ENCODE measurements around the gene SHPK. TPM values are rescaled to one million over a fixed set of nuclear protein-coding genes. Genes with fewer than 3 reads are reported as not detected.

The SHPK gene
- total RNA-seq, 1 donor from 2014 or later: 22.0 TPM

DNA sequence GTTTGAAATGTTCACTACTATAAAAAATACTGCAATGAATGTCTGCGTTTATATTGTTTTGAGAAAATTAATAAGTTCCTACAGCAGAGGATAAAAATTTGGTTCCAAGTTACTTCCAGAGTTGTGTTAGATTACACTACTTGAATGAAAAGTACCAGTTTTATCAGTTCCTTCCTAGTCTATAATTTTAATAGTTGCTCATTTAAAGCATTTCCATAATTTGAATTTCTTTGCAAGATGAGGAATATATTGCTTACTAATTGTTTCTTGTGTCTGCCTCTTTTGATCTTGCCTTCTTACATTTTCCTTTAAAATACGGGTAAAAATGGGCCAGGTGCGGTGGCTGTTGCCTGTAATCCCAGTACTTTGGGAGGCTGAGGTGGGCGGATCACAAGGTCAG is 36.5 kb upstream of the SHPK start:
- Mint-ChIP-seq H3K9me3 (ENCODE audit: low read depth) (no peaks in the 10 kb centered on the region), H3K27ac (no peak overlapping the region), H3K4me3 (ENCODE audit: low read depth) (no peak overlapping the region), H3K27me3 (peaks cover 9% of the 10 kb centered on the region), H3K36me3 (ENCODE audit: insufficient read depth) (peaks cover 3% of the 10 kb centered on the region), H3K4me1 (ENCODE audit: low read depth) (peaks cover 6% of the 10 kb centered on the region)
- TF ChIP-seq, protein P1, sequence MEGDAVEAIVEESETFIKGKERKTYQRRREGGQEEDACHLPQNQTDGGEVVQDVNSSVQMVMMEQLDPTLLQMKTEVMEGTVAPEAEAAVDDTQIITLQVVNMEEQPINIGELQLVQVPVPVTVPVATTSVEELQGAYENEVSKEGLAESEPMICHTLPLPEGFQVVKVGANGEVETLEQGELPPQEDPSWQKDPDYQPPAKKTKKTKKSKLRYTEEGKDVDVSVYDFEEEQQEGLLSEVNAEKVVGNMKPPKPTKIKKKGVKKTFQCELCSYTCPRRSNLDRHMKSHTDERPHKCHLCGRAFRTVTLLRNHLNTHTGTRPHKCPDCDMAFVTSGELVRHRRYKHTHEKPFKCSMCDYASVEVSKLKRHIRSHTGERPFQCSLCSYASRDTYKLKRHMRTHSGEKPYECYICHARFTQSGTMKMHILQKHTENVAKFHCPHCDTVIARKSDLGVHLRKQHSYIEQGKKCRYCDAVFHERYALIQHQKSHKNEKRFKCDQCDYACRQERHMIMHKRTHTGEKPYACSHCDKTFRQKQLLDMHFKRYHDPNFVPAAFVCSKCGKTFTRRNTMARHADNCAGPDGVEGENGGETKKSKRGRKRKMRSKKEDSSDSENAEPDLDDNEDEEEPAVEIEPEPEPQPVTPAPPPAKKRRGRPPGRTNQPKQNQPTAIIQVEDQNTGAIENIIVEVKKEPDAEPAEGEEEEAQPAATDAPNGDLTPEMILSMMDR (IDR thresholded peaks at IDR 0.05; ENCODE audit: unreplicated experiment): no peak
- DNase-seq (ENCODE audit: low spot score, unreplicated experiment): no peak

DNA sequence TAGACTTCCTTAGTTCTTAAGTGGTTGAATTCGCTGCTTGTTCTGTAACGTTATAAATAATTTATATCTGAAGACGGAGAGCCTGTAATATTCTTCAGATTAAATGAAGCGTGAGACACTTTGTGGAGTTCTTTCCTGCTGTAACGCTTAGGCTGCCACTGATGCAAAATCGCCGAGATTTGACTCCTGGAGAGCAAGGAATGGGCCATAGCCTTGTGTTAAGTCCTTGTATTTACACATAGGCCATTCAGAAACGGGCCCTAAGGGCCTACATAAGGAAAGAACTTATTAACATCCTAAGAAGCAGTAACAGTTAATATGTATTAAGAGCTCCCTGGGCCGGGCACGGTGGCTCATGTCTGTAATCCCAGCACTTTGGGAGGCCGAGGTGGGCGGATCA is 33.5 kb upstream of the SHPK start:
- Mint-ChIP-seq H3K4me1 (ENCODE audit: low read depth) (peaks cover 17% of the 10 kb centered on the region), H3K36me3 (ENCODE audit: insufficient read depth) (peaks cover 3% of the 10 kb centered on the region), H3K9me3 (ENCODE audit: low read depth) (no peaks in the 10 kb centered on the region), H3K27ac (peak overlapping the region; percentile 98), H3K27me3 (peaks cover 3% of the 10 kb centered on the region), H3K4me3 (ENCODE audit: low read depth) (peak overlapping the region; percentile 96)
- TF ChIP-seq, protein P1 (IDR thresholded peaks at IDR 0.05; ENCODE audit: unreplicated experiment): no peak
- DNase-seq (ENCODE audit: low spot score, unreplicated experiment): no peak

DNA sequence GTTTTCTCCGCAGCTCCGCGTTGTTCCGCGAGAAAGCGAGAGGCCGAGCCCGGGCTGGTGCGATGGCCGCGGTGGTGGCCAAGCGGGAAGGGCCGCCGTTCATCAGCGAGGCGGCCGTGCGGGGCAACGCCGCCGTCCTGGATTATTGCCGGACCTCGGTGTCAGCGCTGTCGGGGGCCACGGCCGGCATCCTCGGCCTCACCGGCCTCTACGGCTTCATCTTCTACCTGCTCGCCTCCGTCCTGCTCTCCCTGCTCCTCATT is 33.0 kb upstream of the SHPK start:
- Mint-ChIP-seq H3K4me1 (ENCODE audit: low read depth) (peaks cover 17% of the 10 kb centered on the region), H3K9me3 (ENCODE audit: low read depth) (no peaks in the 10 kb centered on the region), H3K27ac (peak overlapping the region; percentile 98), H3K36me3 (ENCODE audit: insufficient read depth) (peaks cover 5% of the 10 kb centered on the region), H3K4me3 (ENCODE audit: low read depth) (peak overlapping the region; percentile 96), H3K27me3 (no peaks in the 10 kb centered on the region)
- no peak for DNase-seq (ENCODE audit: low spot score, unreplicated experiment)
- TF ChIP-seq, protein P1 (IDR thresholded peaks at IDR 0.05; ENCODE audit: unreplicated experiment): no peak

DNA sequence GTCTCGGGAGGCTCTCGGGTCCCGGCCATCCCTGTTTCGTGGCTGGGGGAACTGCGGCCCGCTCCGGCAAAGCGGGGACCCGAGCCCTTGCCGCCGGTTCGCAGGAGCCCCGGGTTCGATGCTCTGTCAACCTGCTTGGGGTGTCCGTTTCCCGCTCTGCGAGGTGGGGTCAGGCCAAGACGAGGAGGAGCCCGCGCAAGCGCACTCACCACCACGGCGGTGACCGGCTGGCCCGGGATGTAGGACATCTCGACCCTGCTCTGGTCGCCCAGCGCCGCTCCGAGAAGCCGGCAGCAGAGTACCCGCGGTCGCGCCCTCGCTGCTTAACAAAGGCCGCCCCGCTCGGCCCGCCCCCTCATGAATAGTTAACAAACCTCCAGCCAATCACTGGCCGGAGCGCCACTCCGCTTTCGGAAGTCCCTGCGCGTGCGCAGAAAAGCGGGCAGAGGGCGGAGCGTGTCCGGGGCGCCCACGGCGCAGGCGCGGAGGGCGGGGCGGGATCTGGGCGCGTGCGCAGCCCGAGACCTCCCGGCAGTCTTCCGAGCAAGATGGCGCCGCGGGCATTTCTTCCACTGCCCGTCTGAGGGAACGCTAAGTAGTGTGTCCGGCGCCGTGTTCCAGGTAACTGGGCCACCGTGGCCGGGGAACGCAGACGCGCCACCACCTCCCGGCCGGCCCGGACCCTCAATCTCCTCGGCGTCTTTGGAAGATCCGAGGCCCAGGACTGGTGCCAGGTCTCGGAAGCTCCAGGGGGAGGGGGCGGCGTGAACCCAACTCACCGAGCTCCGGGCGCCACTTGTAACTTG is 32.4 kb upstream of the SHPK start, which contains the start of the genes EMC6 and TAX1BP3:
TSS of gene EMC6 (plus strand) at position 534 of the 806 bp plus-strand sequence. CDS start 335 bp downstream, outside the sequence.
TSS of gene TAX1BP3 (minus strand) at position 300 of the 806 bp plus-strand sequence. CDS start at position 248, 52 bp downstream.
- Mint-ChIP-seq H3K27ac (peak within 1 kb of the TSS; percentile 98), H3K4me1 (ENCODE audit: low read depth) (peaks cover 17% of the 10 kb centered on the region), H3K27me3 (no peaks in the 10 kb centered on the region), H3K36me3 (ENCODE audit: insufficient read depth) (peaks cover 5% of the 10 kb centered on the region), H3K4me3 (ENCODE audit: low read depth) (peak within 1 kb of the TSS; percentile 96), H3K9me3 (ENCODE audit: low read depth) (no peaks in the 10 kb centered on the region)
- DNase-seq (ENCODE audit: low spot score, unreplicated experiment): peak; percentile 100
- TF ChIP-seq, protein P1 (IDR thresholded peaks at IDR 0.05; ENCODE audit: unreplicated experiment): no peak

DNA sequence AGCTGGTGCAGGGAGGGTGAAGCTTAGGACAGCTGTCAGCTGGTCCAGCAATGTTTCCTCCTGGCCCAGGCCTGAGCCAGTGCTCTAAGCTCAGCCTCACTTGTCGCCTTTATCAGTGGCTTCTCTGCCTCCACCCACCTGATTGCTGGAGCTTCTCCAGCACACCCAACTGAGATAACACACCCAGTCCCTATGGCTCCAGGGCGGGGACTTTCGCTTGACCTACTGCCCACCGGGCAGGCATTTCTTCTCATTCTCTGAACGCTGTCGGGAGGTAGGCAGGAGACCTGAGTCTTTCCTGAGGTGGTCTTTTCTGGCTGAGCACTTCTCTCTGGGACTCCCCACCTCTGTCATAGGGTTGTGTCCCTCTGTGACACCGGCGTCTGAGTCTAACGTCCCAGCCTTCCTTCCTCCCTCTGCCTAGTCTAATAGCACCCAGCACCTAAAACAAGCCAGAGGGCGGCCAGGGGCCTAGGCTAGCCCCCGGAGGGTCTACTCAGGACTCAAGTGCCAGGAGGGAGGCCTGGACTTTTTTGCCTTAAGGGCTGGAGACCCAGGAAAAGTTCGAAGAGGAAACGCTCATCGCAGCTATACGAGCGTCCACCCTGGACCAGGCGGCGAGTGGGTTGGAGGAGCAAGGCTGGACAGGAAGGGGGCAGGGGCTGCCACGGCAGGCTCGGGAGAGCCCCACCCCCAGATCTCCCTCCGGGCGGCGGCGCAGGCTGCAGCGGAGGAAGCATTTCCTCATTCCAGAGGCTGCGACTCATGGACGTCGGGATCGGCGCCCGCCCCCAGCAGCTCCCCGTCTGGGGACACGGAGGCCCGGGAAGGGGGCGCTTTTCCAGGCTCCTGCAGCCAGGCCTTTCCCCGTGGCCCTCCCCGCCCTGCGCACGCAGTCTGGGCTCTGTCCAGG is 31.6 kb upstream of the SHPK start:
- Mint-ChIP-seq H3K27ac (peak overlapping the region; percentile 98), H3K9me3 (ENCODE audit: low read depth) (no peaks in the 10 kb centered on the region), H3K4me1 (ENCODE audit: low read depth) (peaks cover 17% of the 10 kb centered on the region), H3K36me3 (ENCODE audit: insufficient read depth) (peaks cover 5% of the 10 kb centered on the region), H3K27me3 (no peaks in the 10 kb centered on the region), H3K4me3 (ENCODE audit: low read depth) (peak overlapping the region; percentile 96)
- peak; percentile 73 for DNase-seq (ENCODE audit: low spot score, unreplicated experiment)
- TF ChIP-seq, protein P1 (IDR thresholded peaks at IDR 0.05; ENCODE audit: unreplicated experiment): no peak

Measured in progenitor cell of endocrine pancreas (in vitro differentiated cells).